Fibroblast of peridontal ligament (primary cell): ENCODE measurements around the gene PDSS2.
"Not testable (repeated sequence)": the region's sequence is repeated elsewhere in the genome, so short reads cannot be mapped to it uniquely, and the experiment has no call there.

Experiments used
- DNase-seq: peaks from one replicate; pipeline ENCODE4 v3.0.0-alpha.2; 2010; ENCODE audit errors: extremely low read depth

PDSS2 gene

DNA sequence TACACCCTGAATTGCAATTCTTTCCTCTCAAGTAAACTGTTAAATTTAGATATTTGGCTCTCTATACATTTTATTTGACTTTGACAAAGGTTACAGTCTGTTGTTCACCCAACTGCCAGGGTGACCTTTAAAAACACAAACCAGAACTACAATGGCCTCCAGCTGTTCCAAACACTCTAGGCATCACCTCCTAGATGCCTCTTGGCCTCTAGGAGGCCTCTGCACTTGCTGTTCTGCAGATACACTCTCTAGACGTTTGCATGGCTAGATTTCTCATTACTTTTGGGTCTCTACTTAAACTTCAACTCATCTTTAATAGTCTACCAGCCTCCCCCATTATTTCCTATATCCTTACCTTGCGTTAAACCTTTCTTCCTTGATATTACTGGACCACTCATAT lies 241.2 kb downstream of the PDSS2 start:
- no peak for DNase-seq

DNA sequence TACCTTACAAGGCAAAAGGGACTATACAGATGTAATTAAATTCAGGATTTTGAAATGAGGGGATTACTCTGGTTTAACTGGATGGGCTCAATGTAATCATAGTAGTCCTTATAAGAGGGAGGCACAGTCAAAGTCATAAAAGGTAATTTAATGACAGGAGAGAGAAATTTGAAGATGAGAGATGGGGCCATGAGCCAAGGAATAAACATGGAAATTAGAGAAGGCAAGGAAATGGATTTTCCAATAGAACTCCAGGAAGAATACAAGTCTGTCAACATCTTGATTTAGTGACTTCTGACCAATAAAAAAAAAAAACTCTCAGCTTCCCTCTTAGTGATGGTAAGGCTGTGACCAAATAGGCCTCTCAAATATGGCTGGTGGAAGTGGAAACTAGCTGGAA lies 242.1 kb downstream of the PDSS2 start:
- DNase-seq, result no peak

DNA sequence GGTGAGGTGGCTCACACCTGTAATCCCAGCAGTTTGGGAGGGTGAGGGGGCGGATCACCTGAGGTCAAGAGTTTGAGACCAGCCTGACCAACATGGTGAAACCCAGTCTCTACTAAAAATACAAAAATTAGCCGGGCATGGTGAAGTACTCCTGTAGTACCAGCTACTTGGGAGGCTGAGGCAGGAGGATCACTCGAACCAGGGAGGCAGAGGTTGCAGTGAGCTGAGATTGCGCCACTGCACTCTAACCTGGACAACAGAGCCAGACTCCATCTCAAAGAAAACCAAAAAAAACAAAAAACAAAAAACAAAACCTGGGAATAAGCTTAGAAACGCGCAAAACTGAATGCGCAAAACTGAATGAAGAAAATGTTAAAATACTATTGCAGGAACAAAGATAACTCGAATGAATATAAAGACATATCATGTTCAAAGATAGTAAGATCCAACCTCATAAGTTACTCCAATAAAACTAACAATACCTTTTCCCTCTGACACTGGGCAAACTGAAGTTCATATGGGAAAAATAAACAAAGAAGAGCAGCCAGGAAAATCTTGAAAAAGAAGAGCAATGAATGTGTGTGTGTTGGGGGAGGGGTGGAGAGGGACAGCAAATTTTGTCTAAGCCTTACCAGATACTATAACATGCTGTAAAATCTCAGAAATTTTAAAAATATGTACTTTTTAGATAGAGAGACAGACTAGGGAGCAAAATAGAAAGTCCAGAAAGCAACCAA lies 243.0 kb downstream of the PDSS2 start:
- no peak for DNase-seq

DNA sequence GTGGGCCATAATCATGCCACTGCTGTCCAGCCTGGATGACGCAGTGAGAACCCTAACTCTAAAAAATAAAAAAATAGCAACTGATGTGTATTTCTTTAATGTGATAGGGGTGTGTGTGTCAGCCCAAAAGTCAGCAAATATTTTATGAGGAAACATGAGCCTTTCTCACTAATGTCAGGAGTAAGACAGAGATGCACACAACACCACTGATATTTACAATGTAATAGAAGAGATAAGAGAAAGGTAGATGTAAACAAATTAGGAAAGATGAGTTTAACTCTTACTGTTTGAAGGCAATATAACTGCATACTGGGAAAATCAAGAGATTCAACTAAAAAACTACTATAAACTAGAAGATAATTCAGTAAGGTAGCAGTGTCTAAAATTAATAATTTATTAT lies 244.0 kb downstream of the PDSS2 start:
- no peak for DNase-seq

GRCh38 chr6:107214655-107215054 lies 244.7 kb downstream of the PDSS2 start:
- no peak for DNase-seq

DNA sequence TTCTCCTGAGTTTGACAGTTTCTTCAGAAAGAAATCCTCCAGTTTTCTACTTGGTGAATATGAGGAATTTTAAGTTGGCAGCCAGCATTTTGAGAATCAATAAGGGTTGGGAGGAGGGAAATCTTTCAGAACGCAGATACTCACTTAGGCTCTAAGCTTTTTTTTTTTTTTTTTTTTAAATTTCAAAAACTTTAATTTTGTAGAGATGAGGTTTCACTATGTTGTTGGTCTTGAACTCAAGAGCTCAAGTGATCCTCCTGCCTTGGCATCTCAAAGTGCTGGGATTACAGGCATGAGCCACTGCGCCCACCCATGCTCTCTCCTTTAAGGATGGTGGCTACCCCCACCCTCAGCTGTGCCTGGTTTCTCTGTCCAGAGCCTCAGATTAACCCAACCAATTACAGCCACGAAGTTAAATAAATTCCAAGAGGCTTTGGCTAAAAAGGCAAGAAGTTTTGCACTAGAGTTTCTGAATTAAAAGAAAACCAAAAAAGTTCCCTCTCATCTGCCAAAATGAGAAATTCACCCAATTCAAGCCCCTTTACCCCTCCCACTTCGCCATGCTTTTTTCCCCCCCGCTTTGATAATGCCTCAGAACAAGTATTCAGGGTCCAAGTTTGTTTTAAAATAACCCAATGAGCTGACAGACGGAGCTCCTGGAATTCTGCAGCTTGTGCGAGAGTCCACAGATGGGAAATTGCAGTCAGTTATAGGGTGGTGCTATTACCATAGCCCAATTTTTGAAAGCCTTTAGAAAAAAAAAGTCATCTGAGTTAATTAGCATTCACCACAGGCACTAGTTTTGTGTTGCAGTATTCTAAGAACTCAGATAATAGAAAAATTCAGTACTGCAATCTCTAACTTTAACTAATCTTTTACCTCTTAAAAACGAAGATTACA lies 249.7 kb downstream of the PDSS2 start:
- DNase-seq, result no peak

GRCh38 chr6:107207251-107207873 lies 252.0 kb downstream of the PDSS2 start:
- DNase-seq, result no peak

DNA sequence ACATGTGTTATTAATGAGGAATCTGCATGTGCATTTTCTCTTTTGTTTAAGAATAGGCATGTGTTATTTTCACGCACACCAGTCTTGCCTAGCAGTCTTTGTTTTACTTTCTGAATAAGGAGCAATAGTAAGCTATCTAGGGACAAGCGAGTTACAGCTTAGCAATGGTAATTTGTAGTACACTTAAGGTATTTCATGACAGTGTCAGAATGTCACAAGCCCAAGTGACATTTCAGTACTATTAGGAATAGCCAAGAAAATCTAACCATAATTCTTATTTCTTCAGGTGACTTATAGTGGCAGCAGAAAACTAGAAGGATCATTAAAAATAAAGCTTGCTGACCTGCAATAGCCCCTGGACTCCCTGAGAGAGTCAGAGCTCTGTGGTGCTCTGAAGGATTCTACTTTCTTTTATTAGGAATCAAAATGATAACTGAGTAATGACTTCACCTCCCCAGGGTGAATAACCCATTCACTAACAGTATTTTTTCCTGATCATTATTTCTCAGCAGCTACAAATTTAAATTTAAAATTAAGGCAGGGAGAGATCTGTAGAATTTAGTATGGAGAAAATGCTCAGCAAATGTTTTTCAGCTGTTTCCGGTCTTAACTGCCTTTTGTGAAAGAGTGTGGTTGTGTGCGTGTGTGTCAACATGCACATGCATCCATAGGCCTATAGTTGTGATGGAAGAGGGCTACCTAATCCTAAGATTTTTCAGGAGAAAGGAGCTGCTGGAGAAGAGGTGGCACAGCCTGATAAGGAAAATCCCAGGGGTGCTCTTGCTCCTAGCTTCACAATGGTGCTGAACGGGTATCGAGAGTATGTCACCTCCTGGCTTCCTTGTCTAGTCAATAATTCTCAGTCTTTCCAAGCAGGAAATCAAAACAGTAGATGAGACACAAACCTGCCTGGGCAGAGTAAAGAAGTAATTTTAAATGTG lies 254.0 kb downstream of the PDSS2 start:
- DNase-seq, result no peak

DNA sequence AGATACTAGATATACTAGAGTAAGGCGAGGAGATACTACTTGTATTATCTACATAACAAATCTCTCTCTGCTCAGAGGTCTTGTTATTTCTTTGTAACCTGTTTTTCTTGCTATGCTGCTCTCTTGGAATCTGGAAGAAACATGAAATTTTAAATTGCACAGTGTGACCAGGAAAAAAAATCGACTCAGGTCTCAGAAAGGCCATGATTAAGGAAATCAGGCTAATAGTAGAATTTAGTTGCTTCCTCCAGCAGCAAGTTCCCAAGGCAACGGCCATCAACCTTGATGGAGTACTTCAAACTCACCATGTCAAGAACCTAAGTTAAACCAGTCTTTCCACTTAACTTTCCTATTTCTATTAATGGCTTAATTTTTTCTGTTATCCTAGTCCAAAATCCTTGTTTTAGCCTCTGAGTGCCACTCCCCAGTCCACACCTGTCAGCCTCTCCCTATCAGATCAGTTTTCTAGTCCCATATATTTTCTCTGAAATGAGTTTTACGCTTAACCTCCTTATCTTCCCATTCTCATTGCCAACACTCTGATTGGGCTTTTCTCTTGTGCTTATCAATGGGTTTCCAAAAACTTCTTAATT lies 256.4 kb downstream of the PDSS2 start:
- no peak for DNase-seq

GRCh38 chr6:107198631-107199416 lies 260.5 kb downstream of the PDSS2 start:
- no peak for DNase-seq

DNA sequence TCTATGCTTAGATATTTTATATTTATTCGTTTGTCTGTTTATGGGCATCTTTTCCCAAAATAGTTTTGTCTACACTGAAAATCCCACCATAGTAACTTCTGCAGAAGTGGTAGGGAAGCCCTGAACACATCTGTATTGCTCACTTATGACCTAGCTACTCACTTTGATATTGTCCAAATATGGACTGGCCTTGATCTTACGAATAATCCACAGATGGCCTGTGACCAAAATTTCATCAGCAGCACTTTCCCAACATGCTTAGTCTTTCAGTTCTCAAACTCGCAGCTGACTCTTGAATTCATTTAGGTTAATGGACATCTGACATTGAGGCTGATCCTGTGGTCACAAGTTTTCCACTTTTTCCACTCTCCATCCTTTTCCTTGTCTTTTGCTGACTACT lies 263.2 kb downstream of the PDSS2 start:
- DNase-seq, result peak; percentile 27

DNA sequence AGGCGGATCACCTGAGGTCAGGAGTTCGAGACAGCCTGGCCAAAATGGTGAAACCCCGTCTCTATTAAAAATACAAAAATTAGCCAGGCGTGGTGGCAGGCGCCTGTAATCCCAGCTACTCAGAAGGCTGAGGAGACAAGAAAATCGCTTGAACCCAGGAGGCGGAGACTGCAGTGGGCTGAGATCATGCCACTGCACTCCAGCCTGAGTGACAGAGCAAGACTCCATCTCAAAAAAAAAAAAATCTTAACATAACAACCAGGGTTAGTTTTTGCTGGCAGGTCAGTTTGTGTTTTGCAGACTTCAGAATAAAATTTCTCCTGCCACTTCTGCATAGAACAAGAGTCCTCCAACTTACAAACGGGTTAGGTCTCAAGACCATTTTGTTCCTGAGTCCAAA lies 264.6 kb downstream of the PDSS2 start:
- DNase-seq, result not testable (repeated sequence)

DNA sequence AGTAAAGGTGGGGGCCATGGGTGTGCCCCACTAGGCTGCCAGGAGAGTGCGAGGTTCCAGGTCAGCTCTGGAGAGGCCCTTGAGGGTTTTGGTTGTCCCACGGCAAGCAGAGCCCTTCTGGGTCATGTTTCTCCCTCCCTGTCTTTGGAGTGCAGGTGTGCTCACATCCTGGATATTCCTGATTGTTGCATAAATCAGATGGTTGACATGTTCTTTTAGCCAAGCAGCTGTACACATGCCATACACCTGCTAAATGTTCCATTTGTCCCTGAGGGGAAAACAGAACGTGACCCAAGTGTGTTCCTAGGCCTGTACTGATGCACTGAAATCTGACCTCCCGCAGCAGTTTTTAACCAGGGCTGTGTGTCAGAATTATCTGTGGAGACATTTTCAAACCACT lies 266.5 kb downstream of the PDSS2 start:
- no peak for DNase-seq

DNA sequence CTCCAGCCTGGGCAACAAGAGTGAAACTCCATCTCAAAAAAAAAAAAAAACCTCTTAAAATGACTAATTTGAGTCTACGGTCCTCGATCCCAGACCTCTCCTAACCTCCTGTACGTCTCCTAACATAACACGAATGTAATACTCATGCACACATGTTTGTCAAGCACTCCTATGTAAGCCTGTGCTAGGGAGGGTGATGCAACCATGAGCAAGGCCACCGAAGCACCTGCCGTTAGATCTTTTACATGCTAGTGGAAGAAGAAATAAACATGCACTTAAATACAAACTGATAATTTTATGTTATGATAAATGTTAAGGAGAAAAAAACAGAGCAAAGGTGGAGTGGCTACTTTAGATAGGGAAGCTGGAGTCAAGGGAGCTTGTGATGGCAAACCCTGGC lies 271.7 kb downstream of the PDSS2 start:
- DNase-seq, result no peak

DNA sequence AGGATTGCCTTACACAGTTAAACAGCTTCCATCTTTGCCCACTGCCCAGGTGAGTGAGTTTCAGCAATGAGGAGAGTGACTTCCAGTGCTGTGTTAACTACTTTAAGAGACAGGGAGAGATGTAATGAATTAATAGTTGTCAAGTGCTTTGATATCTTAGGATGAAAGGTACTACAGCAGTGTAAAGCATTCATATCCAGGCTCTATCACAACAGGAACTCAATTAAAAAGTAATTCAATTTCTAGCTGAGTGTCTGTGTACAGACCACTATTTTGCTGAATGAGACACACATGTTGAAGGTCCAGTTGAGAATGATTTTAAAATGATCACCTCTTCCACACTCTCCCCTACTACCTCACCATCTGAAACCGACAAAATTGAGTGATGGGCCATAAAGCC lies 273.3 kb downstream of the PDSS2 start:
- DNase-seq, result no peak

- peak; percentile 23 for DNase-seq
These were observed 273.9 kb downstream of the PDSS2 start for GRCh38 chr6:107185391-107185970.

GRCh38 chr6:107184435-107184834 lies 274.9 kb downstream of the PDSS2 start:
- DNase-seq, result no peak

DNA sequence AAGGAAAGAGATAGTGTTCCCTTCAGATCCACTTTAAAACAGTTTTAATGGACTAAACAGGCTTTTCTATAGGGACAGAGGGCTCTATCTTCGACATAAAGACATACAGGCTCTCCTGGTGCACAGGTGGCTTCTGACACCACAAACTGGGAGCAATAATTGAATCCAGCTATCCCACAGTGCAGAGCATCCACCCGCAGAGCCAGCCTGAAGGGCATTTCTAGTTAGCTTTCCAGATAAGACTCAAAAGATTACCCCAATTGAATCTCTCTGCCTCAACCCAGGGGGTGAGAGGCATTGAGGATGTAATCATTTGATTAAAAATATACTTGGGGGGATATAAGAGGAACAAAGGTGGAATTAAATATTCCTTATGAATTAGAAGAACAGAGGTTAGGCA lies 279.3 kb downstream of the PDSS2 start:
- no peak for DNase-seq

- DNase-seq, result peak; percentile 45
These were observed 280.4 kb downstream of the PDSS2 start for GRCh38 chr6:107179004-107179403.

- no peak for DNase-seq
These were observed 285.6 kb downstream of the PDSS2 start for GRCh38 chr6:107173779-107174178.
